ENCODE data around the gene F3.

DNA sequence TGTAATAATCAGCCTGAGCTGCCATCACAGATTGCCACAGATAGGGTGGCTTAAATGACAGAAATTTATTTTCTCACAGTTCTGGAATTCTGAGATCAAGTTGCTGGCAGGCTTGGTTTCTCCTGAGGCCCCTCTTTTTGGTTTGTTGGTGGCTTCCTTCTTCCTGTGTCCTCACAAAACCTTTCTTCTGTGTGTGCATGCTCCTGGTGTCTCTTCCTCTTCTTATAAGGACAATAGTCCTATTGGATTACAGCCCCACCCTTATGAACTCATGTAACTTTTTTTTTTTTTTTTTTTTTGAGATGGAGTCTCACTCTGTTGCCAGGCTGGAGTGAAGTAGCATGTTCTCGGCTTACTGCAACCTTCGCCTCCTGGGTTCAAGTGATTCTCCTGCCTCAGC, 41.0 kb upstream of the F3 start:
- TF ChIP-seq EP300 (IDR thresholded peaks at IDR 0.05), result no peak
- no peak for TF ChIP-seq POLR2A (IDR thresholded peaks at IDR 0.05)
- TF ChIP-seq, protein P1, sequence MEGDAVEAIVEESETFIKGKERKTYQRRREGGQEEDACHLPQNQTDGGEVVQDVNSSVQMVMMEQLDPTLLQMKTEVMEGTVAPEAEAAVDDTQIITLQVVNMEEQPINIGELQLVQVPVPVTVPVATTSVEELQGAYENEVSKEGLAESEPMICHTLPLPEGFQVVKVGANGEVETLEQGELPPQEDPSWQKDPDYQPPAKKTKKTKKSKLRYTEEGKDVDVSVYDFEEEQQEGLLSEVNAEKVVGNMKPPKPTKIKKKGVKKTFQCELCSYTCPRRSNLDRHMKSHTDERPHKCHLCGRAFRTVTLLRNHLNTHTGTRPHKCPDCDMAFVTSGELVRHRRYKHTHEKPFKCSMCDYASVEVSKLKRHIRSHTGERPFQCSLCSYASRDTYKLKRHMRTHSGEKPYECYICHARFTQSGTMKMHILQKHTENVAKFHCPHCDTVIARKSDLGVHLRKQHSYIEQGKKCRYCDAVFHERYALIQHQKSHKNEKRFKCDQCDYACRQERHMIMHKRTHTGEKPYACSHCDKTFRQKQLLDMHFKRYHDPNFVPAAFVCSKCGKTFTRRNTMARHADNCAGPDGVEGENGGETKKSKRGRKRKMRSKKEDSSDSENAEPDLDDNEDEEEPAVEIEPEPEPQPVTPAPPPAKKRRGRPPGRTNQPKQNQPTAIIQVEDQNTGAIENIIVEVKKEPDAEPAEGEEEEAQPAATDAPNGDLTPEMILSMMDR (IDR thresholded peaks at IDR 0.05), result no peak
- TF ChIP-seq POLR2AphosphoS5 (IDR thresholded peaks at IDR 0.05), result no peak
